ENCODE measurements around the gene ARIH1.

Gene ARIH1

DNA sequence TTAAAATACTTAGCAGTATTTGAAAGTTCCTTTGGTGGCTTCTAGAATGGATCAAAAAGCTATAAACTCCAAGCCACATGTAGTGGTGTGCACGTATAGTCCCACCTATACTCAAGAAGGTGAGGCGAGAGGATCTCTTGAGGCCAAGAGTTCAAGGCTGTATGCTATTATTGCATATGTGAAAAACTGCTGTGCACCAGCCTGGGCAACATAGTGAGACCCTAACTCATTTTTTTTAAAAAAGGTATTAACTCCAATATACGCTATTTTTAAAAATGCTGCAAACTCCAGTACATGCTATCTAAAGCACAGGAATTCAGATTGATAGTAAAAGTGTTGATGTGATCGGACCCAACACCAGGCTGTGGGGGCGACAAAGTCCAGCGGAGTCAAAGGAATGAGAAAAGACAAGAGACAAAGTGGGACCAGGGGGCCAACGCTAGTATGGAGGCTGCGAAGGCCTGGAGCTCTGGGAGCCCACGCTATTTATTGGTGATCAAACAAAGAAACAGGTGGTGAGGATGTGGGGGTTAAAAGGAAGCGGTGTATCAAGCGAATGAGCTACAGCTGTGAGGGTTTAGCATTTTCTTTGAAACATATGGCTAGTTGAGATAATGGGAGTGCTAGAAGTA, 66.6 kb downstream of the ARIH1 start:
- DNase-seq, result no peak

GRCh38 chr15:72541674-72542073, 67.5 kb downstream of the ARIH1 start:
- DNase-seq, result no peak

- DNase-seq, result no peak
Measured at GRCh38 chr15:72545156-72545555, 71.0 kb downstream of the ARIH1 start.

DNA sequence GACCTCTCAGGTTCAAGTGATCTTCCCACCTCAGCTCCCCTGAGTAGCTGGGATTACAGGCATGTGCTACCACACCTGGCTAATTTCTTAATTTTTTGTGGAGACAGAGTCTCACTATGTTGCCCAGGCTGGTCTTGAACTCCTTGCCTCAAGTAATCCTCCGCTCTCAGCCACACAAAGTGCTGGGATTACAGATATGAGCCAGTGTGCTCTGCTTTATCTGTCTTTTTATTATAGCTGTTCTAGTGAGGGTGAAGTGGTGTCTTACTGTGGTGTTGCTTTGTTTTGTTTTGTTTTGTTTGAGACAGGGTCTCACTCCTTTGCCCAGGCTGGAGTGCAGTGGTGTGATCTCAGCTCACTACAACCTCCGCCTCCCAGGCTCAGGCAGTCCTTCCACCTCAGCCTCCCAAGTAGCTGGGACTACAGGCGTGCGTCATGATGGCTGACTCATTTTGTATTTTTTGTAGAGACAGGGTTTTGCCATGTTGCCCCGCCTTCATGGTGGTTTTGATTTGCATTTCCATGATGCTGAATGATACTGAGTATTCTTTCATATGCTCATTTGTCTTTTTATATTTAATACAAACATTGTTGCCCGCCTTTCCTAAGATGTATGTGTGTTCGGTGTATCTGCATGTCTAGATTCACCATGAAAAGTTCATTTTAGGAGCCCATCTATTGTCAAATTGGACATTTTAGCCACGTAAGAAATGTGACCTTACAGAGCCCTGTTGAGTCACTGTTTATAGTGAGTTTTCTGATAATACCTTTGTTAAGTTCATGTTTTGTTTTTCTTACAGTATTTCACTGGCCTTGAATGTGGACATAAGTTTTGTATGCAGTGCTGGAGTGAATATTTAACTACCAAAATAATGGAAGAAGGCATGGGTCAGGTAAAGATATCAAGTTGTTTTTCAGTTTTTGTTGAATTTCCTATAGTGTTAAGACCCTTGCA, 80.6 kb downstream of the ARIH1 start:
- peak; percentile 32 for DNase-seq

GRCh38 chr15:72559781-72560180, 85.7 kb downstream of the ARIH1 start:
- DNase-seq, result peak; percentile 28

GRCh38 chr15:72560458-72560857, 86.3 kb downstream of the ARIH1 start:
- no peak for DNase-seq

- no peak for DNase-seq
Measured at GRCh38 chr15:72562386-72562785, 88.3 kb downstream of the ARIH1 start.

DNA sequence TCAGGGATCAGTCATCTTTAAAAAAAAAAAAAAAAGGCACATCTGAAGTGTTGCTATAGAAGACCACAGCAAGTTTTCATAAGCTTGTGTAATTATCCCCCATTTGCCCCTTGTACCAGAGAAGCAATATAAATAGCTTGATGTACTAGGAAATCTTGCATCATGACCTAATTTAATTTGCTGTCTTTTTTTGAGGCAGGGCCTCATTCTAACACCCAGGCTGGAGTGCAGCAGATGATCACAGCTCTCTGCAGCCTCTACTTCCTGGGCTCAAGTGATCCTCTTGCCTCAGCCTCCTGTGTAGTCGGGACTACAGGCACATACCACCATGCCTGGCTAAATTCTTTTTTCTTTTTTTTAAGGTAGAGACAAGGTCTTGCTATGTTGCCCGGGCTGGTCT, 88.7 kb downstream of the ARIH1 start:
- DNase-seq, result no peak

DNA sequence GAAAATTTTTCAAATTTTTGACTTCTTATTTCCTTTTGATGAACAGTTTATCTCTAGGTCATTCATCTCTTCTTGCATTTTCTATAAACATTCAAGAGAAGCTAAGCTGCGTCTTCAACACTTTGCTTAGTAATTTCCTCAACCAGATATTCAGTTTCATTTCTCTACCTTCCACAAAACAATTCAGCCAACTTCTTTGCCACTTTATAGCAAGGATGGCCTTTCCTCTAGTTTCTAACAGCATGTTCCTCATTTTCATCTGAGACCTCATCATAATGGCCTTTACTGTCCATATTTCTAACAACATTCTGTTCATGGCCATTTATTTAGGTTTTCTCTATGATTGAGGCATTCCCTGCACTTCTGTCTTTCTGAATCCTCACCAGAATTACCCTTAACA, 90.0 kb downstream of the ARIH1 start:
- DNase-seq, result no peak

GRCh38 chr15:72566973-72567372, 92.8 kb downstream of the ARIH1 start:
- no peak for DNase-seq

DNA sequence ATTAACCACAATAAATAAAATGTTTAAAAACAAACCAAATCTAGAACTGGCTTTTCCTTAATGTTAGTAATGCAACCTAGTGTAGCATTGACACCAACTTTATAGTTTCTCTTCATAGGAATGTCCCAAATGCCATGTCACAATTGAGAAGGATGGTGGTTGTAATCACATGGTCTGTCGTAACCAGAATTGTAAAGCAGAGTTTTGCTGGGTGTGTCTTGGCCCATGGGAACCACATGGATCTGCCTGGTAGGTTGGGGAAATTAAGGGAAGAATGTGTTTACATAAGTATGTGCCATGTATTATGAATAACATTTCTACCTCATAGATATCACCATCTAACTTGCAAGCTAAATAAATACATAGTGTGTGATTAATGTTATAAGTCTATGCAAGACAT, 95.9 kb downstream of the ARIH1 start:
- no peak for DNase-seq

DNA sequence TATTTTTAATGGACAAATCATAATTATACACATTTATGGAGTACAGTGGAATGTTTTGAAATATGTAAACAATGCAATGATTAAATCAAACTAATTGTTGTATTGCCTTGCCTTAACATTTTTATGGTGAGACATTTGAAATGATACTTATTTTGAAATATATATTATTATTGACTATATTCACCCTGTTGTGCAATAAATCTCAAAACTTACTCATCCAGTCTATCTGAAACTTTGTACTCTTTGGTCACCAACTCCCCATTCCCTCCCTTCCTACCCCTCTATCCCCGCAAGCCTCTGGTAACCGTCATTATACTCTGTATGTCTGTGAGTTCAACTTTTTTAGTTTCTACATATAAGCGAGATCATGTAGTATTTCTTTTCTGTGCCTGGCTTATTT, 105.7 kb downstream of the ARIH1 start:
- DNase-seq, result no peak

GRCh38 chr15:72584006-72584405, 109.9 kb downstream of the ARIH1 start:
- no peak for DNase-seq

DNA sequence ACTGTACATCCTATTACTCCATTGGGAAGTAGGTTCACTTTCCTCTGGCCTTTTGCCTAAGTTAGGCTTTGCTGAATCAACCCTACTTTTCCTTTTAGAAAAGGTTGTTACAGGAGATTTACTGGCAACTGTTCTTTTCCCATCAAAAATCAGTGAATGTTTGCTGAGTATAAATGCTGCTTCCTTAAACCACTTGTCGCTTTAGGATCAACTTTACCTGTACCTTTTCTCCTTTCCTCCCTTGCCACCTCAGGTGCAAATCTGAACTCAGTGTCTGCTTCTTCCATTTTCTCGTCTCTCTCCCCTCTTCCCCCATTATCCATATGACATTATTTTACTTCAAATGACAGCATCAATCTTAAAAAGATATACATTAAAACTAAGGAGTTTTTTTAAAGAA, 110.9 kb downstream of the ARIH1 start:
- DNase-seq, result no peak

DNA sequence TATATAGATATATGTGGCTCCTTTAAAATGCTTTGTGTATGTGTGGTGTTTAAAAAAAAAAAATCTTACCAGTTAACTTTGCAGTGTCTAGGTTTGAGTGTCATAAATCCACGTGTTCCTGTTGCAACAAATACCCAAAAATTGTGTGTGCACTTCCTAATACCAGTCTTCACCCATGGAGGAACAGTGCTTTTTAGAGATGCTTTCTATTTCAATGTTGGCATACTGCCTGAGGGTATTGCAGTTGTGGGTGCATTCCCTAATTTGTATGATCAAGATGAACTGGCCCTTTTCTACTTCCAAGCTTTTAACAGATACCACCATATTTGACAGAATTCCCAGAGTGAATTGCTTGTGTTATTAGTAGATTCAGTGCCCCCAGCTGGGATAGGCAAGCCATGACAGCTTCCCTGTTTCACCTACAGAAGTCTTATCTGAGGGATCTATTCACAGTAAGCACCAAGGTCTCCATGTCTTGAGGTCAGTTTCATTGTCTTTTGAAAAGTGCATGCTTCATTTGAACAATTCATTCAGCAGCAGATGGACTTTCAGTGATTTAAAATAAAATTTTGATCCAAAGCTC, 111.4 kb downstream of the ARIH1 start:
- DNase-seq, result peak; percentile 5

- DNase-seq, result no peak
Measured at GRCh38 chr15:72588096-72588495, 114.0 kb downstream of the ARIH1 start.

DNA sequence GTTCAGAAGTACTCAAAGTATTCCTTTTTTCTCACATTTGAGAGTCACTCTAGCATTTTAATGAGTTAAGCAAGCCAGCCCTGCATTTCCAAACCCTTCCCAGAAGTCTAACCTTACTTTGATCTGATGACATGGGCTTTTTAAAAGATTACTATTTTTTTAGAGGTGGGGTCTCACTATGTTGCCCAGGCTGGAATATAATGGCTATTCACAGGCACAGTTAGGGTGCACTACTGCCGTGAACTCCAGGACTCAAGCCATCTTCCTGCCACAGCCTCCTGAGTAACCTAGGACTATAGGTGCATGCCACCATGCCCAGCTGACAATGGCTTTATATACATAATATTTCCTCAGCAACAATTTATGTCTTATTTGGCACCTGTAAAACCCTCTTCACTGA, 116.3 kb downstream of the ARIH1 start:
- DNase-seq, result no peak

GRCh38 chr15:72591361-72591760, 117.2 kb downstream of the ARIH1 start:
- peak; percentile 75 for DNase-seq

GRCh38 chr15:72592097-72592496, 118.0 kb downstream of the ARIH1 start:
- no peak for DNase-seq

- no peak for DNase-seq
Measured at GRCh38 chr15:72592676-72593075, 118.5 kb downstream of the ARIH1 start.

DNA sequence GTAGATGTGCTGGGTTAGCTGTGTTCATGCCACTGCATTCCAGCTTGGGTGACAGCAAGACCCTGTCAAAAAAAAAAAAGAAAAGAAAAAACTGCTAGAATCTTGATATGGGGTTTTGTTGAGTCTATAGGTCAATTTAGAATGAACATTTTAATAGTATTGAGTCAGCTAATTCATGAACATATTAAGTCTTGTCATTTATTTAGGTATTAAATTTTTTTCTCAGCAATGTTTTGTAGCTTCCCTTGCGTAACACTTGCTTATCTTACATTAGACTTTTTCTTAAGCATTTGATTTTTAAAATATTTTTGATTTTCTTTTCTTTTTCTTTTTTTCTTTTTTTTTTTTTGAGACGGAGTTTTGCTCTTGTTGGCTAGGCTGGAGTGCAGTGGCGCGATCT, 119.7 kb downstream of the ARIH1 start:
- DNase-seq, result no peak

DNA sequence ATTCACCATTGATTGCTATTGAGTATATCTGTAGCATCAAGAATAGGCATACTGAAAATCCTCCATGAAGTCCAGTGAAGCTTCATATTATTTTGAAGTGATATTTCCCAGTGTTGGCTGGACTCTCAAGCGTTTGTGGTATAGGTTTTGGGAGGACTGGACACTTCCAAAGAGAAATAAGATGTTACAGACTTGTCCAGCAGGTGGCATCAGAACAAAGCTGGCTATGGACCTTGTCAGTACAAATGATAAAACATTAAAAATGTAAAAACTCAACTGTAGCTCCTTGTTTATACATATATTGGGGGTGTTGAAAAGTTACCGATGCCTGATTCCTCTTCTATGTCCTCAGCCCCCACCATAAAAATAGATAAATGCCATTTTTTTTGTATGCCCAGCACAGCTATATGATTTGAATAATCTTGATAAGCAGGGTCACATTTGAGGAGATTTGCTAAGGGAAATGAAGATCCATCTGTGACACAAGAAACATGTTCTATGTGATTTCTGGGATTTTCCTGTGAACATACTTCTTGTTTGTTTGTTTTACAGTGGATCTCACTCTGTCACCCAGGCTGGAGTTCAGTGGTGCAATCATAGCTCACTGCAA, 125.8 kb downstream of the ARIH1 start:
- peak; percentile 56 for DNase-seq

- no peak for DNase-seq
Measured at GRCh38 chr15:72604794-72605193, 130.7 kb downstream of the ARIH1 start.

All from fibroblast of skin of scalp (primary cell).